ENCODE data around the gene SH3BGRL2.
"Not testable (repeated sequence)": the region's sequence is repeated elsewhere in the genome, so short reads cannot be mapped to it uniquely, and the experiment has no call there.

SH3BGRL2 gene

DNA sequence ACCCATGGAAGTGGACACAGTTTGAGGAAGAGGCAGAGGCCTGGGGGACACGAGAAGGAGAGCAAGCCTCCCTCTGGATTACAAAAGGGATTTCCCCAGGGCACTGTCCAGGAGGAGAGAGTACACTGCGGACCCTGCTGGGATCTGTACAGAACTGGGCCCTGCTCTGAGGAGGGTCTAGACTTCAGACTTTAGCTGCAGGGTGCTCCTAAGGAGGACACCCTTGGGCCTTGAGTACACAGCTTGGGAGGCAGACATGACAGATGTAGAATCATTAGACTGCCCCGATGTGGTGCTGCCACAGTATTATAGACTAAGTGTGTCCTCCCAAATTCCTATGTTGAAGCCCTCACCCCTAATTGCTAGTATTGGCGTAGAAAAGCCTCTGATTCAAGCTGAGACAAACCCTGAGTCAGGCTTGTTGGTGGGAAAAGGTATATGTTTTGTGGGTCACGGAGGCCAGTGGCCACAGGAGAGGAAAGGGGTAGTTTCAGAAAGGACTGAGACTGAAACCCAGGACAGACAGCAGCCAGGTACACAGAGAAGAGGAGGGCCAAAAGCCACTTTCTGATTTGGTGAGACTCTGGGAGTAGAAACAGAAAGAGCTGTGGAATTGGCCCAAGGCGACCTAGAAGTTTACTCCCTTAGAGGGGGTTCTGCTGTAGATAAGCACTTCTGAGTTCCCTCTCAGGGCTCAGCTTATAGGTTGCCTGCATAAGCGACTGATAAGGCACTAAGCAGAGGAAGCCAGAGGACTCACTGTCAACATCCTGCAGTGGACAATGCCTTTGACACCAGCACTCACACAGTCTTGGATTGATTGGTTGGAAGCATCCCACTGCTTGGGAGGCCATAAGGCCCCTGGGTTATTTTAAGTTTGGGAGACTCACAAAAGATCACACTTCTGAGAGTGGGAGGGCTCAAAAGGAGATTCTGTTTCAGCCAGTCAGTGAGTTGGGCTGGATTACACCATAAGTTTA is 16.5 kb upstream of the SH3BGRL2 start:
- no peak for DNase-seq

DNA sequence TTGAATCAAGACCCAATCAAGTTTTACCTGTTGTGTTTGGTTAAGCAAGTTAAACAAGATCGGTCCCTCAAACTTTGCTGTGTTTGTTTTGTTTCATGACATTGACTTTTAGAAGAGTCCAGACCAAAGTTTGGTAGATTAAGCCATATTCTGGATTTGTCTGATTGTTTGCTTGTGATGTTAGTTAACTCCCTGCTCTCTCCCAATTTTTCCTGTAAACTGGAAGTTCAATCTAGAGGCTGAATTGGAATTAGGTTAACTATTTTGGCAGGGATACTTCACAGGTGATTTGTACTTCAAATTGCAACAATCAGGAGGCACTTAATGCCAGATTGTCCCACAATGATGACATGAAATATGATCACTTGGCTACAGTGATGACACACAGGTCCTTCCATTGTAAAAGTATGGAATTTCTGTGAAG is 13.6 kb upstream of the SH3BGRL2 start:
- DNase-seq, result no peak

DNA sequence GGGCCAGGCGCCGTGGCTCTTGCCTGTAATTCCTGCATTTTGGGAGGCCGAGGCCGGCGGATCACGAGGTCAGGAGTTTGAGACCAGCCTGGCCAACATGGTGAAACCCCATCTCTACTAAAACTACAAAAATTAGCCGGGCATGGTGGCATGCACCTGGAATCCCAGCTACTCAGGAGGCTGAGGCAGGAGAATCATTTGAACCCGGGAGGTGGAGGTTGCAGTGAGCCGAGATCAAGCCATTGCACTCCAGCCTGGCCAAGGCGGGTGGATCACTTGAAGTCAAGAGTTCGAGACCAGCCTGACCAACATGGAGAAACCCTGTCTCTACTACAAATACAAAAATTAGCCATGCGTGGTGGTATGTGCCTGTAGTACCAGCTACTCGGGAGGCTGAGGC is 12.7 kb upstream of the SH3BGRL2 start:
- DNase-seq, result not testable (repeated sequence)

DNA sequence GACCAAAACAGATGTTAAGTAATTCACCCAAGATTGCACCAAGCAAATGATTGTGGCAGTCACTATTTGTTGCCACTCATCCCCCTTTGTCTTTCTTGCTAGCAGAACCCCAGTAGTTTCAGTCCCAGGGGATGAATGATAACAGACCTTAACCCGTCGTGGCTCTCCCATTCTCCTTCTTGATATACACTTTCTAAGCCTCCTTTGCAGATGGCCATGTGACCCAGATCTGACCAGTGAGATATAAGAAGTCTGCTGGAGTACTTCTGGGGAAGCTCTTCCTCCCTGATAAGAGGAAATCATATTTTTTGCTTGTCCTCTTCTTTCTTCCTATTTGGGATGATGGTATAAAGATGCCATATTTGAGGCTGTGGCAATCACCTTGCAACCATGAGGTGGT is 9.6 kb upstream of the SH3BGRL2 start:
- DNase-seq, result no peak

DNA sequence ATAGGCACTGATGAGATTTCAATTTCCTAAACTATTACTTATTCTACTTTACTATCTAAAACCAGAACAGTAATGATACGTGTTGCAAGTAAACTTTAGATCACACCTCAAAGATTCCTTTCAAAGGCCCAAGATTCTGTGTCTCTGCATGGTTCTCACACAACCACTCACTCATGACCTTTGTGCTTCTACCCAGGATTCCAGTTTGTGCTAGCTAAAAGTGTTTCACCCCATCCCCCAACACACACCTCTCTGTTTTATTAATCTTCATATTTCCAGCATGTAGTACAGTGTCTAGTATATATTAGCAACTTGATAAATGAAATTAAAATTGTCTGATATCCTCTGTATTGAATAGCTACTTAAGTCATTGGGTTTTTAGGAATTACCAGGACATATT is 8.8 kb upstream of the SH3BGRL2 start:
- no peak for DNase-seq

DNA sequence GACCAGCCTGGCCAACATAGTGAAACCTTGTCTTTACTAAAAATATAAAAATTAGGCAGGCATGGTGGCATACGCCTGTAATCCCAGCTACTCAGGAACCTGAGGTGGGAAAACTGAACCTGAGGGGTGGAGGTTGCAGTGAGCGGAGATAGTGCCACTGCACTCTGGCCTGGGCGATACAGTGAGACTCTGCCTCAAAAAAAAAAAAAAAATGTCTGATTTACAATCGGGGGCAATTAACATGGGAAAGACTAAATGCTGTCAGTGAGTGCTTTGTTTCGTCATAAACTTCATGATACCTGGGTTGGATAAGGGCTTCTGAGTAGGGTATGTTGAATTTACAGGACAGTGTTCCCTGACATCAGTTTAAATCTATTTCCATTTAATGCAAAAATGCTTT is 8.0 kb upstream of the SH3BGRL2 start:
- DNase-seq, result no peak

DNA sequence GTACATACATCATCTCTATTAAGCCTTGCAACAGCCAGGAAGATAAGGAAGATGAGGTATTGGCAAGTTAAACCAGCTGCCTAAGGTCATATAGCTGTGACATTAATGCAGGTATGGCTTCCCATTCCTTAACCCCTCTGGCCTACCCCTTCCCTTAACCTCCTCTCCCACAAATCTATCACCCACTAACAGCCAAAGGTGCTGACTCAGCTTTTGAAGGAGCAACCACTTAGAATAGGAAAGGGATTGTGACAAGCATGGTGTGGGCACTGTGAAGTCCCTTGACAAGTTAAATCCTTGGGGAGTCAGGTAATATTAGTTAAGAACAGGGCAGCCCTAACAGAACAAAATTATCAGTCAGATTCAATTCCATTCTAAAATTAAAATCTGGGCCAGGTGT is 5.4 kb upstream of the SH3BGRL2 start:
- no peak for DNase-seq

DNA sequence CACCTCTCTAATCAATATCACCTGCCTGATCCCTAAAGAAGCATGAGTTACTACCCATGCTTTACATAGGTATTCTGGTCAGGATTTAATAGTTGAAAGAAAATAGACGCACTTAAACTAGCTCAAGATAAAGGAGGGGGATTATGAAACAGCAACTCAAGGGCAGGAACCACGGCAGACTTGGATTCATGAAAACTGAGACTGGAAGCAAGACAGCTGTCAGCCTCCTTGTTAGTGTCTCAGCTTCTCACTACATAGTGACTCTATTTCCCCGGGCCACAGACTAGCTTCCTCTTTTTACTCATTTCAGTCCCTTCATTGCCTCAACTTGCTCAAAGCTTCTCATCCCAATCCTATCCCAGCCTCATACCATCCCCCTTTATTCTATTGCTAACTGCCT is 4.3 kb upstream of the SH3BGRL2 start:
- DNase-seq, result no peak

DNA sequence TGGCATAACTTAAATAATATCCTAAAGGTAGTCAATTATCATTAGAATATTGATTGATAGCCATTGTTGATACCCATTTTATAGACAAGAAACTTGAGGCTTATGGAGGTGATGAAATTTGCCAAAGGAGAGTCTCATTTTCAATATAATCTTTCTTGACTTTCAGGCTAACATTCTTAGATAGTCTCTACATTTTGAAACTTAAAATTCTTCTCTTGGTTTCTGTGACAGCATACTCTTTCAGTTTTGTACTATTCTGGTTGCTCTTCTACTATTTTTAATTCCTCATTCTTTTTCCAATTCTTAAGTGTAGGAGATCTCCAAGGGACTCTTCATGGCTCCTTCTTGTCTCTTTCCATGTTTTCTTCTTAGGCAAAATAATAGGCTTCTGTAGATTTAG is 3.7 kb upstream of the SH3BGRL2 start:
- no peak for DNase-seq

DNA sequence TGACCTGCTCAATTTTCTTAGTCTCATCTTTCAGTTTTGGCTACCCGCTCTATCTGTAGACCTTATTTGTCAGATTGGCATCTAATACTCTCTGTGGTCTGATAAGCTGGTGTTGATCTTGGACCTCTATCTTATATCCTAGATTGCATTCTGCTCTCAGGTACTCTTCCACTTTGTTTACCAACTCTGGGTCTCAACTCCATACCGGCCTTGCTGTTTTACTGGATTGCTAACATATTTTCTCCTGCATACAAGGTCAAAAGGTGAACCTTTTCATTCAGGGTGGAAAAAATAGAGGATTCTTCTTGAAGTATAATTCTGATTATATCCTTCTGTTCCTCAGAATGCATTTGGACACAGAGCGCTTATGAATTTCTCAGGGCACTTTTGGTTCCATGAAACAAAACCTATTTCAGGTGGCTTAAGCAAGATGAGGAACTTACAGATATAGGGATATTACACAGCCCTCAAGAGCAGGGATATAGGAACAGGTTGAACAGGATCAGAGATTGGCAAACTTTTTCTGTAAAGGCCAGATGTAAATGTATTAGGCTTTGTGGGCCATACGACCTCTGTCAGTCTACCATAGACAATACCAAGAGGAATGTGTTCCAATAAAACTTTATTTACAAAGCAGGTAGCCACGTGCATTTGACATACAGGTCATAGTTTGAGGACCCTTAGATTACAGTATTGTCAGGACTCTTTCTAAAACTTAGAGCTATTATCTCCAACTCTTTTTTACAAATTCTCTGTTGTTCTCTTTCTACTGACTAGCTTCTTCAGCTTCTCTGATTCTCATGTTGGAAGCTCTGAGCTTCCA is 2.5 kb upstream of the SH3BGRL2 start:
- no peak for DNase-seq

DNA sequence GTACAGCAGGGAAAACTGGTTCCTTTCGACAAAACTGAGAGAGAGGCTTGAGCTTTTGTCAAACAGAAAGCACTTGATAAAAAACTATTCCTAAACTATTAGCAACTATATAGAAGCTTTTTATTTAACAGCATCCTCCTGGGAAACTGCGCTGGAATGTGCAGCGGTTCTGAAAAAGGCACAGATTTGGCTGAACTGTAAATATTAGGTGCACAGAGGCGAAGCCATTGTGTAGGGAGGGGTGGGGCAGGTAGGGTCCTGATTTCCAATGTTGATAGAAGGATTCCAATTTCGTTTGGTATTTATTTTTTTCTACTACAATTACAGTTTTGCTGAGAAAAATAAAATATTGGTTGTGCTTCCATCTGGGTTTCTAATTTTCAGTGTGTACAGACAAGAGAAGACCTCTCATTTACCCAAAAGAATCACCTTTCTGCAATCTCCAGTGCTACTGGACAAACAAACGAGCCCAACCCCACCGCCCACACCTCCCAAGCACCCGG is 698 bp upstream of the SH3BGRL2 start:
- DNase-seq, result no peak

DNA sequence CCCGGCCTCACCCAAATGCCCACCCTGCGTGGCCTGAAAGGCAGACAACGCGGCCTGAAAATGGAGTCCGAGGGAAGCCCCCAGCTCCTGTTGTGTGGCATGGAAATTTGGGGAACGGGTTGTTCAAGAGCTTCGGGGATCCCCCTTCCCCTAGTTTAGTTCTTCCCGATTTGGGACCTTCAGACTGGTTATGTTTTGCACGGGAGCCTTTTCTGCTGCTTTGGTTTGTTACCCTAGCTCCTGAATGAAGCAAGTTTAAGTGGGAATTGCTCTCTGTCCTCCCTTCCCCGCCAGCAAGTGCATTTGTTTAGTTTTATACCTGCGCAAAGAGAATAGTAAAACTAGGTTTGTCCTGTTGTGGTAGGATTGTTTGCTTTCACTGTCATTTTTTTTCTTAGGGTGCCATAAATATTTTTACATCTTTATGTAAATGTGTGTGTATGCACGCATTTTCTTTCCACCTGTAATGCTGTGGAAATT is 604 bp downstream of the SH3BGRL2 start:
- no peak for DNase-seq

DNA sequence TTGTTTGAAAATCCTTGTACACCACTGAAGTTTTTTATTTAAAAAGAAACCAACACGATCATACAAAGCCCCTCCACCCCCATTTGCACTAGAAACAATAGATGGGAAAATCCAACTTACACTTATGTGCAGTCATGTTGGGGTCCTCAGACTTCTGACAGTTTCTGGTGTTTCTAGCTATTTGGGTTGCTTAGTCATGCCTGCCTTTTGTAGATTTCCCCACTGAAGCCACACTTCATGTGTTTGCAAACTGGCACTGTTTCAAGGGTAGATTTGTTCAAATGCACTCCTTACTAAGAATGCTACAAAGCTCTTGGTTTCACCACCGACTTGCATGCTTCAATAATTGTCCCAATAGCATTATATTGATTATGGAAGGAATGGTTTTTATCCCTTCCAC is 1.5 kb downstream of the SH3BGRL2 start:
- no peak for DNase-seq

DNA sequence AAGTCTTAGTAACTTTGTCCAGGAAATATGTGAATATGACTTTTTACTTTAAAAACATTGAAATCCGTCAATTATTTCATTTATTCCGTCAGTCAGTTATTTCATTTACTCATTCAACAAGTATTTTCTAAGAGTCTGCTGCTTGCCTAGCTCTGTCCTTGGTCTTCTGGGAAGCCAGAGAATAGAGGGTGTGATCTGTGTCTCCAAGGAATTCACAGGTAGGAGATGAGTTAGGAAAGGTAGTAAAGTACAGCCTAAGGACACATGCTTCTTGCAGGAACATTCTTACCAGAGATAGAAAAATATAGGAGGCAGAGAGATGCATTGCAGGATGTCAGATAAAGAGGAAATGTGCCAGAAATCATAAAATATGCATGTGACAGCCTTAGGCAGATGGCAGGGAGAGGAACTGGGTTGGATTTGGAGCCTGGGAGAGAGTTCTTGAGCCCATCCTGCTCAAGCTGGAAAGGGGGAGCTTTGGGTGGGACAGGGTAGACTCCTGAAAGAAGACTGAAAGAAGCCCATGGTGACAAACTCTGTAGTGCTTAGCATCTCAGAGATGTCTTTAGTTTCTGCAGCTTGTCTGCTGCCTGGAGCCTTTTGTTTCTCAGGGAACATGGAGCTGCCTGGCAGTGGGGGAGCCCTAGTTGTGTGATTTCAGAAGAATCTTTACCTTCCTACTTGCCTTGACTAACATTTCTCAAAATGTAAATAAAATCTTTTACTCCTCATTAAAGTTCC is 3.5 kb downstream of the SH3BGRL2 start:
- no peak for DNase-seq

DNA sequence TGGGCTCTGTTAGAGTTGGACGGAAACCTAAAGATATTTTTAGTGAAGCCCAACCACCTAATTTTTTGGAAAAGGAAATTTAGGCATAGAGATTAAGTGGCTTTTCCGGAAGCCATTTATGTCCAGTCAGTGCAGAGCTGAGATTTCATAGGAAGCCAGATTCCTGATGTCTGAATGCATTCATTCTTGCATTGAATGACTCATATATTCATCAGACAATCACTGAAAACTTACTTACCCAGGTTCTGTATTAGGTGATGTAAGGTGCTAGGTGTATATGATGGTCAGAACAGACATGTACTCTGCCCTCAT is 4.1 kb downstream of the SH3BGRL2 start:
- no peak for DNase-seq

DNA sequence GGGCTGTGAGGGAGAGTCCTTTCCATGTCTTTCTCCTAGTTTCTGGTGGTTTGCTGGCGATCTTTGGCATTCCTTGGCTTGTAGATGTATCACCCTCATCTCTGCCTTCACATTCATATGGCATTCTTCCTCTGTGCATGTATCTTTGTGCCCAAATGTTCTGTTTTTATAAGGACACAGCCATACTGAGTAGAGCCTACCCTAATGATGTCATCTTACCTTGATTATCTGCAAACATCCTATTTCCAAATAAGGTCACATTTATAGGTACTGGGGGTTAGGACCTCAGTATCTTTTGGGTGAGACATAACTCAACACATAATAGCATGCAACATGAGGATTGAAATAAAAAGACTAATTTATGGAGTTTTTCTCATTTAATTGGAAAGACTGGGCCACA is 5.5 kb downstream of the SH3BGRL2 start:
- no peak for DNase-seq

DNA sequence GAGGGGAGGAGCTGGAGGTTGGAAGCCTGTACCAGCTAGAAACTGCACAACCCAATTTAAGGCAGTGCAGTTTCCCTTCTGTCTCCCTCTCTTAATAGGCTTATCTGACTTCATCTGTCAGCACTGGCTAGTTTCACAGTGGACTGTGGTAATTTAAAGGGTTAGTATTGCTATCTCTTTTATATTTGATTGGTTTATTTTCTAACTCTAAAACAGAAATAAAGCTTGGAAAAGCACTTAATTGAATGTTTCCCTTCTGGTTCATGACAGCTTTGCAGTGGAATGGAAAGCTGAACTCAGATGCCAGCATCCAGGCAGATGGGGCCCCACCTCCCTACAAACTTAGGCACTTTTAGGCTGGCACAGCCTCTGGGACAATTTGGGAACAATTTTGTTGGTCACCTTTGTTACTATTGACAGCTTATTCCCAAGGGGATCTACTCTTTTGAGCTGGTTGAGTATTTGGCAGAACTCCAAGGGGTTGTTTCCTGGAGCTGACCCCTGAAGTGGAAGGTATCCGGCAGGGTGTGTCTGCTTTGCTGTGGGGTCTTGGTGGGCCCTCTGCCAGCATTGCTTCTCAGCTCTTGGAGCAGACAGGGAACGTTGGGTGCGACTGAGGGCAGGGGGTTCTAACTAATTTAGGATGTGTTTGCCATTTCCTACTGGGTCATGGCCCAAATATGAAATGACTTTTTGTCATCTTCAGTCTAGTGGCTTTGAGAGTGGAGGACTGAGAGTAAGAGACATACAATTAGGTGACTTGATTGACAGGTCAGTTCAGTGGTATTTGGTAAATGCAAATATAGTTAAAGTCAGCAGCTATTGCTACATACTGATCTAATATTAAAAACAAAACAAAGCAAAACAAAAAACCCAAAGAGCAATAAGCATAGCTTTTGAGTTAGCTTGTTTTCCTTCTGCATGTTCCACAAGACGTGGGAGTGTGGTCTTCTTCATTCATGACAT is 9.3 kb downstream of the SH3BGRL2 start:
- DNase-seq, result no peak

DNA sequence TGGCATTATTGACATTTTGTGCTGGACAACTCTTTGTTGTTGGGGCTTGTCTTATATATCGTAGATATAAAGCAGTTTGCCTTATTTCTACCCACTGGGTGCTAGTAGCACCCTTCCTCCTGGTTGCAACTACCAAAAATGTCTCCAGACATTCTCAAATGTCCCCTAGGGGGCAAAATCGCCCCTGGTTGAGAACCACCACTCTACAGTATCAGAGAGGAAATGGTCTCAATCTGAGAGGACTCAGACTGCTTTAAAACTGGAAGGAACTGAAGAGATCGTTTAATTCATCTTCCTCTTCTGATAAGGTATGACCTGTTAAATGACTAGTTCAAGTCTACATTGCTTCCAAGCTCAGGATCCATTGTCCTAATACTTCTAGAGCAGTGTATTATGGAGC is 14.9 kb downstream of the SH3BGRL2 start:
- no peak for DNase-seq

DNA sequence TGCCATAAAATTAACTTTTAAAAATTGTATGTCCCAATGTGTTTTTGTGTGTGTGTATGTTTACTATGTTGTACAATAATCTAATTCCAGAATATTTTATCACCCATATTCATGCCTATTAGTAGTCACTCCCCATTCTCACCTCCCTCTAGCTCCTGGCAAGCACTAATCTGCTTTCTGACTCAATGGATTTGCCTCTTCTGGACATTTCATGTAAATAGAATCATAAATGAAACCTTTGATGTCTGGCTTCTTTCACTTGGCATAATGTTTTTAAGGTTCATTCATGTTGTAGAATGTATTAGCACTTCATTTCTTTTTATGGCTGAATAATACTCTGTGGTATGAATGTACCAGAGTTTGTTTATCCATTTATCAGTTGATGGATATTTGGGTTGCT is 15.4 kb downstream of the SH3BGRL2 start:
- no peak for DNase-seq

DNA sequence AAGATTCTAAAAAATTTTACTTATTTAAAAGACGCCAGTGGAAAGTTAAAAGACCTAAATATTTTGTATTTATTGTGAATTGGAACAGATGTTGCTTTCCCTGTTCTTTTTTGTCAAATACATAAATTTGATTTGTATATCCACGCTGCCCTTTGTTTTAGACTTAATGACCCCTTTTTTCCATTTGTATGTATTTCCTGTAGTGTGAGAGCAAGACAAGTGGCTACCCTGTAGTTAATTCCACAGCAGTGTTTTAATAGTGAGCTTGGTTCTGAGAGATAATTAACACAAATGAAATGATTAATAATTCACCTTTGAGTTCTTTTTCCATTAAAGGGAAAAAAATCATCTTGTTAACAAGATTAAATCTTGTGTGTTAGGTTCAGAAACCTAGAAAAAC is 16.6 kb downstream of the SH3BGRL2 start:
- DNase-seq, result no peak

DNA sequence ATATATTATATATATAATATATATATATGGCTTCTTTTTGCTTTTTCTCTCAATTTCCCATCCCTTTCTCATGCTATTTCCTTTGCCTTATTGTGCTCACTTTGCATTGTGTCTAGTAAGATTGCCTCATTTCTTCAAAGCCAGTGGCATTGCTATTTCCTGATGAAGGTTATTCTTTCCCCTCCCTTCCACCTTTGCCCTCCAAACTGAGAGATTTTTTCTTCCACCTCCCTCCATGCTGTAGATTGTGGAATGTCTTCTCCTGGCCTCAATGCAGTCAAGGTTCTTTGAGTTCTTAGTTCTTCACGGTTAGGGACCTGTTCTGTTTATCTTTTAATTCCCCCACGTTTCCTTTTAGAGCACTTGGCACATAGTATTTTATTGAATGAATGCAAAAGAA is 17.2 kb downstream of the SH3BGRL2 start:
- no peak for DNase-seq

DNA sequence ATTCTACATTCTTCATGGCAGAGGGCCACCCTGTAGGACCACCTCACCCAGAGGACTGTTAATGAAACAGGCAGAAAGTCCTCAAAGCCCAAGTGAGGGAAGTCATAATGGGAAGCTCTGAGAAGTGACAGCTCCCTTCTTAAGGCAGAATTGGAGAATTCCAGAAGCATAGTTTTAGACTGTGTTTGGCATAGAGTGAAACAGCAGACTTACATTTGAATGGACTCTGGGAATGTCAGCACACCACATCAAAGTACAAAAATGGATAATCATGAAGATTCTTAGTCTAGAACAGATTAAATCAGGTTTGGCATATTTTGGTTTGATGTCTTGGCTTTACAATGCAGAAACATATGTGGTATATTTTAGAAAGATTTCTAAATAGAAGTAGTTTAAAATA is 17.9 kb downstream of the SH3BGRL2 start:
- no peak for DNase-seq
